HL-60 (cell line): Measurements from ENCODE around the gene CD3D.

Experiments
- DNase-seq, 2 experiments: peaks; one replicate each; pipeline ENCODE4 v3.0.0-alpha.2; 2010 to 2020; ENCODE audit warnings: low read depth in 1 of 2, low spot score in 1 of 2
- H3K27ac ChIP-seq: fragments of 250-450 bp; sonication (Bioruptor Pico); replicated peaks from 2 replicates; pipeline ENCODE4 v1.5.1; 2020; ENCODE audit warnings: mild to moderate bottlenecking, moderate library complexity
- H3K27me3 ChIP-seq: fragments of 250-450 bp; sonication (Bioruptor Pico); 2 replicates; pipeline ENCODE4 v1.5.1; 2021; ENCODE audit warnings: mild to moderate bottlenecking, moderate library complexity; ENCODE audit not compliant: insufficient read depth, poor library complexity, severe bottlenecking
- H3K4me3 ChIP-seq: replicated peaks from 2 replicates; pipeline ENCODE4 v1.5.1; 2011; ENCODE audit warnings: mild to moderate bottlenecking, control low read depth, low read length; ENCODE audit not compliant: insufficient read depth
- CTCF ChIP-seq: IDR thresholded peaks from one replicate; pipeline ENCODE4 v1.5.1; 2011; ENCODE audit warnings: low read length, control low read depth, inconsistent platforms; ENCODE audit not compliant: insufficient read depth
- GABPA ChIP-seq: IDR thresholded peaks from 2 replicates; pipeline ENCODE4 v1.6.1; 2012; ENCODE audit warnings: low read depth
- POLR2AphosphoS5 ChIP-seq: IDR thresholded peaks from 2 replicates; pipeline ENCODE4 v1.6.1; 2012; ENCODE audit warnings: low read depth
- SPI1 ChIP-seq: IDR thresholded peaks from 2 replicates; pipeline ENCODE4 v1.6.1; 2012; ENCODE audit warnings: low read depth, mild to moderate bottlenecking, borderline replicate concordance
- long read RNA-seq: library from polyadenylated mRNA; unstranded; transcript quantifications from one replicate; pipeline ENCODE4 v2.0.0, GENCODE V29; 2020
- TF ChIP-seq, protein P1 (sequence below): IDR thresholded peaks from 2 replicates; pipeline ENCODE4 v1.6.1; 2012; ENCODE audit warnings: low read depth; ENCODE audit not compliant: insufficient replicate concordance

The CD3D gene
- long read RNA-seq, result 0 reads

GRCh38 chr11:118342503-118343161, at the start of gene CD3D:
Gene CD3D (minus strand): TSS chr11:118342705. CDS start chr11:118342607, 98 bp downstream.
- no peak within 1 kb of the TSS for H3K4me3 ChIP-seq
- no peak within 1 kb of the TSS for H3K27ac ChIP-seq
- TF ChIP-seq GABPA (no peak), CTCF (no peak), SPI1 (no peak), POLR2AphosphoS5 (no peak)
- TF ChIP-seq, protein P1, sequence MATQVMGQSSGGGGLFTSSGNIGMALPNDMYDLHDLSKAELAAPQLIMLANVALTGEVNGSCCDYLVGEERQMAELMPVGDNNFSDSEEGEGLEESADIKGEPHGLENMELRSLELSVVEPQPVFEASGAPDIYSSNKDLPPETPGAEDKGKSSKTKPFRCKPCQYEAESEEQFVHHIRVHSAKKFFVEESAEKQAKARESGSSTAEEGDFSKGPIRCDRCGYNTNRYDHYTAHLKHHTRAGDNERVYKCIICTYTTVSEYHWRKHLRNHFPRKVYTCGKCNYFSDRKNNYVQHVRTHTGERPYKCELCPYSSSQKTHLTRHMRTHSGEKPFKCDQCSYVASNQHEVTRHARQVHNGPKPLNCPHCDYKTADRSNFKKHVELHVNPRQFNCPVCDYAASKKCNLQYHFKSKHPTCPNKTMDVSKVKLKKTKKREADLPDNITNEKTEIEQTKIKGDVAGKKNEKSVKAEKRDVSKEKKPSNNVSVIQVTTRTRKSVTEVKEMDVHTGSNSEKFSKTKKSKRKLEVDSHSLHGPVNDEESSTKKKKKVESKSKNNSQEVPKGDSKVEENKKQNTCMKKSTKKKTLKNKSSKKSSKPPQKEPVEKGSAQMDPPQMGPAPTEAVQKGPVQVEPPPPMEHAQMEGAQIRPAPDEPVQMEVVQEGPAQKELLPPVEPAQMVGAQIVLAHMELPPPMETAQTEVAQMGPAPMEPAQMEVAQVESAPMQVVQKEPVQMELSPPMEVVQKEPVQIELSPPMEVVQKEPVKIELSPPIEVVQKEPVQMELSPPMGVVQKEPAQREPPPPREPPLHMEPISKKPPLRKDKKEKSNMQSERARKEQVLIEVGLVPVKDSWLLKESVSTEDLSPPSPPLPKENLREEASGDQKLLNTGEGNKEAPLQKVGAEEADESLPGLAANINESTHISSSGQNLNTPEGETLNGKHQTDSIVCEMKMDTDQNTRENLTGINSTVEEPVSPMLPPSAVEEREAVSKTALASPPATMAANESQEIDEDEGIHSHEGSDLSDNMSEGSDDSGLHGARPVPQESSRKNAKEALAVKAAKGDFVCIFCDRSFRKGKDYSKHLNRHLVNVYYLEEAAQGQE, result no peak
- no peak for DNase-seq
- H3K27me3 ChIP-seq, result no peaks in the 10 kb centered on the region

- no peak for DNase-seq
- no peaks in the 10 kb centered on the region for H3K27me3 ChIP-seq
- H3K4me3 ChIP-seq, result no peak overlapping the region
- TF ChIP-seq, protein P1, result no peak
- no peak for TF ChIP-seq GABPA
- TF ChIP-seq CTCF, result no peak
- no peak for TF ChIP-seq SPI1
- no peak for TF ChIP-seq POLR2AphosphoS5
- H3K27ac ChIP-seq, result no peak overlapping the region
Measured at GRCh38 chr11:118383657-118384056, 41.2 kb upstream of the CD3D start.

DNA sequence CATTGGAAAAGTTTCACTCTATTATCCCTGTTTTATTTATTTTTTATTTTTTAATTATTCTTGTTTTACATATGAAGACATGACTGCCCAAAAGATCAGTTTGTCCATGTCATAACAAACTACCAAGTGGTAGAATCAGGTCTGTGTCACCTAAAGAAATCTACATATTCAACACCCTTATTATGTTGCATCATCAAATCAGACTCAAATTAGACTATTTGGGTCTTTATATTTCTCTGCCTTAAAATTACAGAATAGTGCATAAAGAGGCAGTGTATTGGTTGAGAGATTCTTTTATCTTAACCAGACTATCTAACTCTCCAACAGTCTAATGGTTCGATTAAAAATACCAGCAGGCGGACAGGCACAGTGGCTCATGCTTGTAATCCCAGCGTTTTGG, 40.4 kb upstream of the CD3D start:
- no peaks in the 10 kb centered on the region for H3K27me3 ChIP-seq
- no peak overlapping the region for H3K4me3 ChIP-seq
- no peak overlapping the region for H3K27ac ChIP-seq
- no peak for DNase-seq
- TF ChIP-seq SPI1 (no peak), CTCF (no peak), GABPA (no peak), POLR2AphosphoS5 (no peak)
- TF ChIP-seq, protein P1, result no peak
